GM23338 (cell line): ENCODE measurements around the gene RPL14. TPM values are rescaled to one million over a fixed set of nuclear protein-coding genes. Genes with fewer than 3 reads are reported as not detected.

Source experiments
- ATAC-seq: fragments of 200-7000 bp; cut with Tn5 transposase; 3 replicates; pipeline ENCODE4 v1.9.1; 2020
- DNase-seq: peaks from one replicate; pipeline ENCODE4 v3.0.0-alpha.2; 2015; ENCODE audit warnings: low spot score
- H2AFZ ChIP-seq: fragments of 200-600 bp; sonication (generic); 2 replicates; pipeline ENCODE4 v1.8.0; 2016; ENCODE audit warnings: antibody characterized with exemption, mild to moderate bottlenecking, moderate library complexity
- H3F3A ChIP-seq: fragments of 200-600 bp; sonication (generic); replicated peaks from 2 replicates; pipeline ENCODE4 v1.8.0; 2017; ENCODE audit warnings: antibody characterized with exemption, mixed run types, low read depth
- H3K27ac ChIP-seq: fragments of 200-600 bp; sonication (generic); 2 replicates; pipeline ENCODE4 v1.6.1; 2016; ENCODE audit warnings: low read depth
- H3K27me3 ChIP-seq: fragments of 200-600 bp; sonication (generic); 2 replicates; pipeline ENCODE4 v1.8.0; 2016; ENCODE audit warnings: mild to moderate bottlenecking, mixed run types, moderate library complexity; ENCODE audit not compliant: insufficient read depth
- H3K36me3 ChIP-seq: fragments of 200-600 bp; sonication (generic); 2 replicates; pipeline ENCODE4 v1.8.0; 2016; ENCODE audit warnings: mild to moderate bottlenecking; ENCODE audit not compliant: insufficient read depth
- H3K4me1 ChIP-seq: fragments of 200-600 bp; sonication (generic); 2 replicates; pipeline ENCODE4 v1.8.0; 2016; ENCODE audit warnings: mild to moderate bottlenecking, moderate library complexity; ENCODE audit not compliant: insufficient read depth
- H3K4me2 ChIP-seq: fragments of 200-600 bp; sonication (generic); 2 replicates; pipeline ENCODE4 v1.7.1; 2017; ENCODE audit warnings: mixed run types
- H3K4me3 ChIP-seq: fragments of 200-600 bp; sonication (generic); 2 replicates; pipeline ENCODE4 v1.6.1; 2016; ENCODE audit warnings: mixed run types
- H3K79me2 ChIP-seq: fragments of 200-600 bp; sonication (generic); replicated peaks from 2 replicates; pipeline ENCODE4 v1.8.0; 2017; ENCODE audit warnings: mild to moderate bottlenecking; ENCODE audit not compliant: insufficient read depth
- H3K9me2 ChIP-seq: fragments of 200-600 bp; sonication (generic); 2 replicates; pipeline ENCODE4 v1.8.0; 2017; ENCODE audit not compliant: insufficient read depth
- H4K20me1 ChIP-seq: fragments of 200-600 bp; sonication (generic); replicated peaks from 2 replicates; pipeline ENCODE4 v1.8.0; 2017; ENCODE audit warnings: mild to moderate bottlenecking; ENCODE audit not compliant: insufficient read depth
- H3K27ac Mint-ChIP-seq: 2 replicates; pipeline ENCODE4 v1.8.0; 2020; ENCODE audit warnings: inconsistent platforms, mild to moderate bottlenecking, moderate library complexity, mixed read lengths
- H3K27me3 Mint-ChIP-seq: 3 replicates; pipeline ENCODE4 v1.8.0; 2022; ENCODE audit warnings: low read depth, mild to moderate bottlenecking, moderate library complexity, mixed read lengths, inconsistent platforms; ENCODE audit not compliant: insufficient read depth, poor library complexity
- H3K36me3 Mint-ChIP-seq: 3 replicates; pipeline ENCODE4 v1.8.0; 2021; ENCODE audit warnings: low read depth, mild to moderate bottlenecking, inconsistent platforms, moderate library complexity, mixed read lengths
- H3K4me1 Mint-ChIP-seq: 3 replicates; pipeline ENCODE4 v1.8.0; 2020; ENCODE audit warnings: mild to moderate bottlenecking, inconsistent platforms, mixed read lengths
- H3K4me3 Mint-ChIP-seq: 3 replicates; pipeline ENCODE4 v1.8.0; 2021; ENCODE audit warnings: moderate library complexity, mild to moderate bottlenecking, inconsistent platforms, mixed read lengths
- H3K9me3 Mint-ChIP-seq: 3 replicates; pipeline ENCODE4 v1.8.0; 2020; ENCODE audit warnings: moderate library complexity, mild to moderate bottlenecking, inconsistent platforms, mixed read lengths
- CREB1 ChIP-seq: fragments of 250-450 bp; sonication (Bioruptor Pico); IDR thresholded peaks from 2 replicates; pipeline ENCODE4 v1.5.0; 2020; ENCODE audit warnings: low read depth, mild to moderate bottlenecking, moderate library complexity
- CTCF ChIP-seq, 2 experiments: fragments of 200-600 bp in 1 of 2; sonication (generic) in 1 of 2; conservative IDR thresholded peaks; 2 replicates each; pipeline versions ENCODE4 v1.5.1 to v1.6.1; 2016 to 2017; ENCODE audit warnings: antibody characterized with exemption in 2 of 2, low read depth in 2 of 2, mild to moderate bottlenecking in 2 of 2, moderate library complexity in 1 of 2
- EZH2 ChIP-seq: fragments of 200-600 bp; sonication (generic); IDR thresholded peaks from one replicate; pipeline ENCODE4 v1.8.0; 2017; ENCODE audit warnings: antibody characterized with exemption, mild to moderate bottlenecking, low read depth; ENCODE audit not compliant: unreplicated experiment
- EZH2phosphoT487 ChIP-seq: fragments of 200-600 bp; sonication (generic); IDR thresholded peaks from one replicate; pipeline ENCODE4 v1.8.1; 2018; ENCODE audit warnings: antibody characterized with exemption; ENCODE audit not compliant: unreplicated experiment
- JUNB ChIP-seq: IDR thresholded peaks from one replicate; pipeline ENCODE4 v1.6.1; 2016; ENCODE audit warnings: antibody characterized with exemption; ENCODE audit not compliant: unreplicated experiment
- NANOG ChIP-seq: IDR thresholded peaks from 2 replicates; pipeline ENCODE4 v1.6.1; 2016; ENCODE audit warnings: antibody characterized with exemption, borderline replicate concordance
- POLR2AphosphoS5 ChIP-seq: IDR thresholded peaks from 2 replicates; pipeline ENCODE4 v1.6.1; 2016; ENCODE audit warnings: antibody characterized with exemption, low read depth
- STAT1 ChIP-seq: IDR thresholded peaks from one replicate; pipeline ENCODE4 v1.6.1; 2016; ENCODE audit warnings: antibody characterized with exemption; ENCODE audit not compliant: unreplicated experiment
- ZNF114 ChIP-seq: fragments of 250-450 bp; sonication (Bioruptor Pico); IDR thresholded peaks from 2 replicates; pipeline ENCODE4 v1.5.0; 2020; ENCODE audit warnings: mild to moderate bottlenecking, moderate library complexity
- ZNF331 ChIP-seq: fragments of 250-450 bp; sonication (Bioruptor Pico); IDR thresholded peaks from 2 replicates; pipeline ENCODE4 v1.5.0; 2020; ENCODE audit warnings: low read depth, mild to moderate bottlenecking, moderate library complexity
- polyA plus RNA-seq: library from polyadenylated mRNA; unstranded; fragments of >200 nt; fragmentation: Nextera tagmentation; extraction: Ambion mirVana; gene quantifications from 2 replicates; pipeline ENCODE4 v1.2.1, GENCODE V29; 2016
- total RNA-seq: library from RNA; depleted of rRNA; stranded (reverse); fragments of >200 nt; shearing (Covaris generic); gene quantifications from 2 replicates; pipeline ENCODE4 v1.2.3, GENCODE V29; 2014
- TF ChIP-seq, protein P1 (sequence below): fragments of 250-450 bp; sonication (Bioruptor Pico); IDR thresholded peaks from 2 replicates; pipeline ENCODE4 v1.5.0; 2020; ENCODE audit warnings: mild to moderate bottlenecking, moderate library complexity
- TF ChIP-seq, protein P2 (sequence below): IDR thresholded peaks from 2 replicates; pipeline ENCODE4 v1.6.1; 2016; ENCODE audit warnings: antibody characterized with exemption
- TF ChIP-seq, protein P3 (sequence below): IDR thresholded peaks from one replicate; pipeline ENCODE4 v1.6.1; 2018; ENCODE audit warnings: antibody characterized with exemption; ENCODE audit not compliant: unreplicated experiment

Gene RPL14
- total and polyA plus RNA-seq, 2 experiments from 2014 or later, result 596 to 1,748 TPM

GRCh38 chr3:40518067-40518466 lies 60.9 kb downstream of the RPL14 start:
- Mint-ChIP-seq H3K4me3 (no peak overlapping the region), H3K36me3 (peaks cover 47% of the 10 kb centered on the region), H3K27me3 (peaks cover 5% of the 10 kb centered on the region), H3K27ac (no peak overlapping the region), H3K9me3 (no peaks in the 10 kb centered on the region), H3K4me1 (no peaks in the 10 kb centered on the region)
- Histone ChIP-seq H3K79me2 (no peaks in the 10 kb centered on the region), H3F3A (no peaks in the 10 kb centered on the region), H4K20me1 (no peaks in the 10 kb centered on the region; the same call in 1 of the 2 replicates), H3K4me2 (no peak overlapping the region), H3K36me3 (0 out of 2 replicates have a peak, but pooled peaks cover 4% of the 10 kb centered on the region), H3K9me2 (no peaks in the 10 kb centered on the region), H3K27me3 (no peaks in the 10 kb centered on the region), H3K4me1 (no peaks in the 10 kb centered on the region), H2AFZ (no peak overlapping the region), H3K27ac (no peak overlapping the region), H3K4me3 (no peak overlapping the region)
- no peak for ATAC-seq
- TF ChIP-seq STAT1 (no peak), EZH2 (no peak), NANOG (no peak), JUNB (no peak), CREB1 (CRISPR knock-in tag) (no peak), ZNF331 (CRISPR knock-in tag) (no peak), EZH2phosphoT487 (no peak), POLR2AphosphoS5 (no peak), CTCF (conservative IDR thresholded peaks at IDR 0.05; ENCODE audit: low read depth in 2 of 2) (no peak), ZNF114 (CRISPR knock-in tag) (no peak)
- TF ChIP-seq, protein P1, sequence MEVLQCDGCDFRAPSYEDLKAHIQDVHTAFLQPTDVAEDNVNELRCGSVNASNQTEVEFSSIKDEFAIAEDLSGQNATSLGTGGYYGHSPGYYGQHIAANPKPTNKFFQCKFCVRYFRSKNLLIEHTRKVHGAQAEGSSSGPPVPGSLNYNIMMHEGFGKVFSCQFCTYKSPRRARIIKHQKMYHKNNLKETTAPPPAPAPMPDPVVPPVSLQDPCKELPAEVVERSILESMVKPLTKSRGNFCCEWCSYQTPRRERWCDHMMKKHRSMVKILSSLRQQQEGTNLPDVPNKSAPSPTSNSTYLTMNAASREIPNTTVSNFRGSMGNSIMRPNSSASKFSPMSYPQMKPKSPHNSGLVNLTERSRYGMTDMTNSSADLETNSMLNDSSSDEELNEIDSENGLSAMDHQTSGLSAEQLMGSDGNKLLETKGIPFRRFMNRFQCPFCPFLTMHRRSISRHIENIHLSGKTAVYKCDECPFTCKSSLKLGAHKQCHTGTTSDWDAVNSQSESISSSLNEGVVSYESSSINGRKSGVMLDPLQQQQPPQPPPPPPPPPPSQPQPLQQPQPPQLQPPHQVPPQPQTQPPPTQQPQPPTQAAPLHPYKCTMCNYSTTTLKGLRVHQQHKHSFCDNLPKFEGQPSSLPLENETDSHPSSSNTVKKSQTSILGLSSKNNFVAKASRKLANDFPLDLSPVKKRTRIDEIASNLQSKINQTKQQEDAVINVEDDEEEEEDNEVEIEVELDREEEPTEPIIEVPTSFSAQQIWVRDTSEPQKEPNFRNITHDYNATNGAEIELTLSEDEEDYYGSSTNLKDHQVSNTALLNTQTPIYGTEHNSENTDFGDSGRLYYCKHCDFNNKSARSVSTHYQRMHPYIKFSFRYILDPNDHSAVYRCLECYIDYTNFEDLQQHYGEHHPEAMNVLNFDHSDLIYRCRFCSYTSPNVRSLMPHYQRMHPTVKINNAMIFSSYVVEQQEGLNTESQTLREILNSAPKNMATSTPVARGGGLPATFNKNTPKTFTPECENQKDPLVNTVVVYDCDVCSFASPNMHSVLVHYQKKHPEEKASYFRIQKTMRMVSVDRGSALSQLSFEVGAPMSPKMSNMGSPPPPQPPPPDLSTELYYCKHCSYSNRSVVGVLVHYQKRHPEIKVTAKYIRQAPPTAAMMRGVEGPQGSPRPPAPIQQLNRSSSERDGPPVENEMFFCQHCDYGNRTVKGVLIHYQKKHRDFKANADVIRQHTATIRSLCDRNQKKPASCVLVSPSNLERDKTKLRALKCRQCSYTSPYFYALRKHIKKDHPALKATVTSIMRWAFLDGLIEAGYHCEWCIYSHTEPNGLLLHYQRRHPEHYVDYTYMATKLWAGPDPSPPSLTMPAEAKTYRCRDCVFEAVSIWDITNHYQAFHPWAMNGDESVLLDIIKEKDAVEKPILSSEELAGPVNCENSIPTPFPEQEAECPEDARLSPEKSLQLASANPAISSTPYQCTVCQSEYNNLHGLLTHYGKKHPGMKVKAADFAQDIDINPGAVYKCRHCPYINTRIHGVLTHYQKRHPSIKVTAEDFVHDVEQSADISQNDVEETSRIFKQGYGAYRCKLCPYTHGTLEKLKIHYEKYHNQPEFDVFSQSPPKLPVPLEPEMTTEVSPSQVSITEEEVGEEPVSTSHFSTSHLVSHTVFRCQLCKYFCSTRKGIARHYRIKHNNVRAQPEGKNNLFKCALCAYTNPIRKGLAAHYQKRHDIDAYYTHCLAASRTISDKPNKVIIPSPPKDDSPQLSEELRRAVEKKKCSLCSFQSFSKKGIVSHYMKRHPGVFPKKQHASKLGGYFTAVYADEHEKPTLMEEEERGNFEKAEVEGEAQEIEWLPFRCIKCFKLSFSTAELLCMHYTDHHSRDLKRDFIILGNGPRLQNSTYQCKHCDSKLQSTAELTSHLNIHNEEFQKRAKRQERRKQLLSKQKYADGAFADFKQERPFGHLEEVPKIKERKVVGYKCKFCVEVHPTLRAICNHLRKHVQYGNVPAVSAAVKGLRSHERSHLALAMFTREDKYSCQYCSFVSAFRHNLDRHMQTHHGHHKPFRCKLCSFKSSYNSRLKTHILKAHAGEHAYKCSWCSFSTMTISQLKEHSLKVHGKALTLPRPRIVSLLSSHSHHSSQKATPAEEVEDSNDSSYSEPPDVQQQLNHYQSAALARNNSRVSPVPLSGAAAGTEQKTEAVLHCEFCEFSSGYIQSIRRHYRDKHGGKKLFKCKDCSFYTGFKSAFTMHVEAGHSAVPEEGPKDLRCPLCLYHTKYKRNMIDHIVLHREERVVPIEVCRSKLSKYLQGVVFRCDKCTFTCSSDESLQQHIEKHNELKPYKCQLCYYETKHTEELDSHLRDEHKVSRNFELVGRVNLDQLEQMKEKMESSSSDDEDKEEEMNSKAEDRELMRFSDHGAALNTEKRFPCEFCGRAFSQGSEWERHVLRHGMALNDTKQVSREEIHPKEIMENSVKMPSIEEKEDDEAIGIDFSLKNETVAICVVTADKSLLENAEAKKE (CRISPR knock-in tag), result no peak
- TF ChIP-seq, protein P2, sequence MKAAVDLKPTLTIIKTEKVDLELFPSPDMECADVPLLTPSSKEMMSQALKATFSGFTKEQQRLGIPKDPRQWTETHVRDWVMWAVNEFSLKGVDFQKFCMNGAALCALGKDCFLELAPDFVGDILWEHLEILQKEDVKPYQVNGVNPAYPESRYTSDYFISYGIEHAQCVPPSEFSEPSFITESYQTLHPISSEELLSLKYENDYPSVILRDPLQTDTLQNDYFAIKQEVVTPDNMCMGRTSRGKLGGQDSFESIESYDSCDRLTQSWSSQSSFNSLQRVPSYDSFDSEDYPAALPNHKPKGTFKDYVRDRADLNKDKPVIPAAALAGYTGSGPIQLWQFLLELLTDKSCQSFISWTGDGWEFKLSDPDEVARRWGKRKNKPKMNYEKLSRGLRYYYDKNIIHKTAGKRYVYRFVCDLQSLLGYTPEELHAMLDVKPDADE, result no peak
- TF ChIP-seq, protein P3, sequence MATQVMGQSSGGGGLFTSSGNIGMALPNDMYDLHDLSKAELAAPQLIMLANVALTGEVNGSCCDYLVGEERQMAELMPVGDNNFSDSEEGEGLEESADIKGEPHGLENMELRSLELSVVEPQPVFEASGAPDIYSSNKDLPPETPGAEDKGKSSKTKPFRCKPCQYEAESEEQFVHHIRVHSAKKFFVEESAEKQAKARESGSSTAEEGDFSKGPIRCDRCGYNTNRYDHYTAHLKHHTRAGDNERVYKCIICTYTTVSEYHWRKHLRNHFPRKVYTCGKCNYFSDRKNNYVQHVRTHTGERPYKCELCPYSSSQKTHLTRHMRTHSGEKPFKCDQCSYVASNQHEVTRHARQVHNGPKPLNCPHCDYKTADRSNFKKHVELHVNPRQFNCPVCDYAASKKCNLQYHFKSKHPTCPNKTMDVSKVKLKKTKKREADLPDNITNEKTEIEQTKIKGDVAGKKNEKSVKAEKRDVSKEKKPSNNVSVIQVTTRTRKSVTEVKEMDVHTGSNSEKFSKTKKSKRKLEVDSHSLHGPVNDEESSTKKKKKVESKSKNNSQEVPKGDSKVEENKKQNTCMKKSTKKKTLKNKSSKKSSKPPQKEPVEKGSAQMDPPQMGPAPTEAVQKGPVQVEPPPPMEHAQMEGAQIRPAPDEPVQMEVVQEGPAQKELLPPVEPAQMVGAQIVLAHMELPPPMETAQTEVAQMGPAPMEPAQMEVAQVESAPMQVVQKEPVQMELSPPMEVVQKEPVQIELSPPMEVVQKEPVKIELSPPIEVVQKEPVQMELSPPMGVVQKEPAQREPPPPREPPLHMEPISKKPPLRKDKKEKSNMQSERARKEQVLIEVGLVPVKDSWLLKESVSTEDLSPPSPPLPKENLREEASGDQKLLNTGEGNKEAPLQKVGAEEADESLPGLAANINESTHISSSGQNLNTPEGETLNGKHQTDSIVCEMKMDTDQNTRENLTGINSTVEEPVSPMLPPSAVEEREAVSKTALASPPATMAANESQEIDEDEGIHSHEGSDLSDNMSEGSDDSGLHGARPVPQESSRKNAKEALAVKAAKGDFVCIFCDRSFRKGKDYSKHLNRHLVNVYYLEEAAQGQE, result no peak
- DNase-seq, result no peak
